GM13976 (cell line): Measurements from ENCODE around the gene B3GAT3.

Experiments used
- DNase-seq: peaks from one replicate; pipeline ENCODE4 v3.0.0; 2012; ENCODE audit warnings: low spot score
- CTCF ChIP-seq: IDR thresholded peaks from 2 replicates; pipeline ENCODE4 v1.5.1; 2012; ENCODE audit warnings: borderline replicate concordance, mild to moderate bottlenecking; ENCODE audit not compliant: insufficient read depth; ENCODE audit errors: extremely low read depth, missing control alignments, control extremely low read depth
- in situ Hi-C: fragments of 300-500 bp; cut with MboI; formaldehyde crosslinking; loops from one replicate; pipeline ENCODE4 v1.12.0; 2022; ENCODE audit warnings: low sequenced_read_pairs, mixed read lengths, inconsistent platforms; ENCODE audit not compliant: unreplicated experiment

Gene B3GAT3

GRCh38 chr11:62614275-62614674, 7.5 kb downstream of the B3GAT3 start:
- no peak for DNase-seq
- in situ Hi-C loops: no loop called here
- no peak for TF ChIP-seq CTCF

GRCh38 chr11:62613291-62613778, 8.5 kb downstream of the B3GAT3 start:
- in situ Hi-C loops: no loop called here
- TF ChIP-seq CTCF: no peak
- DNase-seq: no peak

- DNase-seq: peak; percentile 94
- TF ChIP-seq CTCF: peak; percentile 97
- in situ Hi-C loops: no loop called here
These were observed 9.2 kb downstream of the B3GAT3 start, which contains the start of the genes EML3 and ROM1 for GRCh38 chr11:62612366-62613290. EML3 (minus strand) TSS chr11:62612775; CDS start chr11:62612457, 318 bp downstream. ROM1 (plus strand) TSS chr11:62613257; CDS start chr11:62613282, 25 bp downstream.

GRCh38 chr11:62611705-62612365, 10.0 kb downstream of the B3GAT3 start:
- TF ChIP-seq CTCF: no peak
- peak; percentile 77 for DNase-seq
- in situ Hi-C loops: no loop called here

- TF ChIP-seq CTCF: no peak
- in situ Hi-C loops: no loop called here
These were observed 10.7 kb downstream of the B3GAT3 start for GRCh38 chr11:62610814-62611704.

GRCh38 chr11:62610403-62610802, 11.4 kb downstream of the B3GAT3 start:
- no peak for TF ChIP-seq CTCF
- in situ Hi-C loops: no loop called here
- DNase-seq: no peak

More at GRCh38 chr11:62610814-62611704, 10.7 kb downstream of the B3GAT3 start:
- DNase-seq: no peak
